22Rv1 (cell line): ENCODE data around the gene MMP24.

ENCODE experiments used
- H3K27ac ChIP-seq: fragments of 450-650 bp; 2 replicates; pipeline ENCODE4 v1.5.1; 2017
- ZFX ChIP-seq: fragments of 450-650 bp; IDR thresholded peaks from 2 replicates; pipeline ENCODE4 v1.6.1; 2017; ENCODE audit warnings: antibody characterized with exemption, borderline replicate concordance
- TF ChIP-seq, protein P1 (sequence below): fragments of 450-650 bp; IDR thresholded peaks from 2 replicates; pipeline ENCODE4 v1.5.1; 2017; ENCODE audit warnings: mild to moderate bottlenecking

MMP24 gene

DNA sequence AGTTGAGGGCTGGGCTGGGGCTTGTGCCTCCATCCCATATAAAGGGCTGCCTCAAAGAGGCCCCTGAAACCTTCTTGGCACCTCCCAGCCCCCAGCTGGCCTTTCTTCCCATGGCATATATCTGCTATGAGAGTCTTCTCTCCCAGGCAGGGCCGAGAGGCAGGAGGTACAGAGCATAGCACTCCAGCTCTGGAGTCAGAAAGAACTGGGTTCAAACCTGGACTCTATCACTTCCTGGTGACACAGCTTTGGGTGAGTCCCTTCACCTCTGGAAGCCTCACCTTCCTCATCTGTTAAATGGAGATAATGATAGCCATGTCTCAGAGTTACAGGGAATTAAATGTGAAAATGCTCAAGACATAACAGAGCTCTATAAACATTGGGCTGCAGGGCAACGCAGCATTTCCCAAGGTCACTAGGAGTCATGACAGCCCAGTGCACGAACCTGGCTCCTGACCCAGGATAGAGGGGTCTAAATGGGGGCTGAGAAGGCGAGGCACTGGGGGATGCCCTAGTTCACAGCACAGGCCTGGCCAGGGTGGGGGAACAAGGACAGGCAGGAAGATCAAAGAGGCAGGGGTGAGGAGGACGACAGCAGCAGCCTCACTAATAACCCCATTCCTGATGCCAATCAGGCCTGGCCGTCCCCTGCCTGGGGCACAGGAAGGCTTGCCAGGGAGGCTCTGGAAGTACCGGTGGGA is 63.8 kb downstream of the MMP24 start:
- H3K27ac ChIP-seq, result no peak overlapping the region
- TF ChIP-seq, protein P1, sequence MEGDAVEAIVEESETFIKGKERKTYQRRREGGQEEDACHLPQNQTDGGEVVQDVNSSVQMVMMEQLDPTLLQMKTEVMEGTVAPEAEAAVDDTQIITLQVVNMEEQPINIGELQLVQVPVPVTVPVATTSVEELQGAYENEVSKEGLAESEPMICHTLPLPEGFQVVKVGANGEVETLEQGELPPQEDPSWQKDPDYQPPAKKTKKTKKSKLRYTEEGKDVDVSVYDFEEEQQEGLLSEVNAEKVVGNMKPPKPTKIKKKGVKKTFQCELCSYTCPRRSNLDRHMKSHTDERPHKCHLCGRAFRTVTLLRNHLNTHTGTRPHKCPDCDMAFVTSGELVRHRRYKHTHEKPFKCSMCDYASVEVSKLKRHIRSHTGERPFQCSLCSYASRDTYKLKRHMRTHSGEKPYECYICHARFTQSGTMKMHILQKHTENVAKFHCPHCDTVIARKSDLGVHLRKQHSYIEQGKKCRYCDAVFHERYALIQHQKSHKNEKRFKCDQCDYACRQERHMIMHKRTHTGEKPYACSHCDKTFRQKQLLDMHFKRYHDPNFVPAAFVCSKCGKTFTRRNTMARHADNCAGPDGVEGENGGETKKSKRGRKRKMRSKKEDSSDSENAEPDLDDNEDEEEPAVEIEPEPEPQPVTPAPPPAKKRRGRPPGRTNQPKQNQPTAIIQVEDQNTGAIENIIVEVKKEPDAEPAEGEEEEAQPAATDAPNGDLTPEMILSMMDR, result no peak
- TF ChIP-seq ZFX, result no peak

DNA sequence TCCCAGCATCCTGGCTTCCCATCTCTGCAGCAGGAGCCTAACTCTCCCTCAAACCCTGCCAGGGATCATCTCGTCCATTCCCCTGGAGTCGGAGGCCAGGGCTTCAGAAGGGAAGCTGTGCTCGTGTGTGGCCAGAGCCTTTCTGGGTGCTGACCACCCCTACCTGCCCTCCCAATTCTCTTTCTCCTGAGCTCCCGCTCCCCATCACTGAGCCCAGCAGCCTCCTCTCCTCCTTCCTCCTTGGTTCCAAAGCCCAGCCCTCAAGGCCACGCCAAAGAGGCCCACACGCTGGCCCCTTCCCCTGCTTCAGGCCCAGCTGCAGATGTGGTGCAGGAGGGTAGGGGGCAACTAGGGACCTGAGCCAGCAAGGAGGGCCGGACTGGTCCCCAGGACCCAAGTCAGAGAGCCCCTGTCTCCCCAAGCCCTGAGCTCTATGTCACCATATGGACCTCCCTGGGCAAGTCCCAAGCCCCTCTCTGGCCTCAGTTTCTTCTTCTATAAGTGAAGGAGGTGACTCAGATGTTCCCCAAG is 64.5 kb downstream of the MMP24 start:
- TF ChIP-seq, protein P1, result no peak
- no peak for TF ChIP-seq ZFX

DNA sequence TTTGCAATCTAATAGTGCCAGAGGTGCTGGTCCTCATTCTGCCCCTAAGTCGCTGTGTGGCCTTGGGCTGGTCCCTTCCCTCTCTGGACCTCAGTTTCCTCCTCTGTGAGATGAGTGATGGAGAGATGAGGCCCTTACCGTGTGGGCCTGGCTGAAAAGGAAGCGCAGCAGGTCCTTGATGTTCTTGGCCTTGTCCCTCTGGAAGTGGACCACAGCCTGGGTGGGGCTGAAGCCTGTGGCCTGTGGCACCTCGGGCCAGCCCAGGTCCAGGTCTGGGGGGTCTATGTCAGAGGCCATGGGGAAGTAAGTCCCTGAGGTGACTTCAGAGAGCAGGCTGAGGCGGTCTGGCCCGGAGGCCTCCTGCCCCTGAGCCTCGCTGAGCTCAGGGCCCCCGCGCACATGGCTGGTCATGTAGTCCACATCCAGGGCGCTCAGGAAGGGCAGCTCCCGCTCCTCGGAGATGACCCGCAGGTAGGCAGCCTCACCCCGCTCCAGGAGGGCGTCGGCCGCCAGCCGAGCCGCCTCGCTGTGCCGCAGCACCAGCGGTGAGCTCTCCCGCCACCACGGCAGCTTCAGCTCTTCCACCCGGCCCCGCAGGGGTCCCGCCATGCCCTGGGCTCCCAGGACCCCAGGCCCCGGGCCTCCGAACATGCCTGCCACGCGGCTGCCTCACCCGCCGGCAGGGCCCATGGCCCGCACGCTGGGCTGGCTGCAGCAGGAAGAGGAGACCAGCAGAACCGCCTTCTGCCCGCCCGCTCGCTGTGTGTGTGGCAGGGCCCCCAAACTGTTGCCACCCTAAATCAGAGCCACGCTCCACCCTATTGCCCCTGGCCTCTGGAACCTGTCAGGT is 65.4 kb downstream of the MMP24 start, which contains the start of gene FAM83C:
TSS of gene FAM83C (minus strand) at position 772 of the 850 bp plus-strand sequence. CDS start at position 651, 121 bp downstream.
- TF ChIP-seq, protein P1, result no peak
- TF ChIP-seq ZFX, result no peak
- H3K27ac ChIP-seq, result no peak within 1 kb of the TSS

More for the DNA sequence above, 64.5 kb downstream of the MMP24 start:
- H3K27ac ChIP-seq, result no peak overlapping the region

DNA sequence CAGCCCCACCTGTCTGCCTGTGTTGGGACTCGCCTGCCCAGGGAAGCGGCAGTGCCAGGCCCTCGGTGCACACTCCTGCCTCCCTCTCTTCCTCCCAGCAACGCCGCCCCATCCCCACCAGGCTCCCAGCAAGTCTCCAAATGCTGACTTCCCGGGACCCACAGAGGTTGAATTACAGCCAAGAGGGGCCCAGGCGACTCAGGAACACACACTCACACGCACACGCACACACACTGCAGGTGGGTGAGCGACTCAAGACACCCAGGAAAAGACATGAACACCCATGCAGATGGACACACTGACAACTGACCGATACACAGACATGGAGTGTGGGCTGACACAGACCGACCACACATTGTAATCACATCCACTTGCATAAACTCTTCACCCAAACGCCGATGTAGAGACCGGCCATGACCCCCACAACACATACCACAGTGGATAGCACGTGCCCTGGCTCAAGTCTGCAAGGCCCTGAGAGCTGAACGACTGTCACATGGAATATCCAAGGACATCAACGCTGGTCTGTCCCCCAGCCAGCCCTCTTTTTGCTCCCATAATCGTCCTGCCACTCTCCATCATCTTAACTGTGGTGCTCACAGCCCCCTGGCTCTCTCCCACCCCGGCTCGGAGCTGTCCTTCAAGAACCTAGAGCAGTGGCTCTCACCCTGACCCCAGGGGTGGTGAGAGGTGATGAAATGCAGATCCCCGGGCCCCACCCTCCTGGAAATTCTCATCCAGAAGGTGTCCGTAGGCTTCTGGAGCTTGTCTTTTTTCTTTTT is 66.2 kb downstream of the MMP24 start:
- no peak overlapping the region for H3K27ac ChIP-seq
- TF ChIP-seq, protein P1, result no peak
- no peak for TF ChIP-seq ZFX

DNA sequence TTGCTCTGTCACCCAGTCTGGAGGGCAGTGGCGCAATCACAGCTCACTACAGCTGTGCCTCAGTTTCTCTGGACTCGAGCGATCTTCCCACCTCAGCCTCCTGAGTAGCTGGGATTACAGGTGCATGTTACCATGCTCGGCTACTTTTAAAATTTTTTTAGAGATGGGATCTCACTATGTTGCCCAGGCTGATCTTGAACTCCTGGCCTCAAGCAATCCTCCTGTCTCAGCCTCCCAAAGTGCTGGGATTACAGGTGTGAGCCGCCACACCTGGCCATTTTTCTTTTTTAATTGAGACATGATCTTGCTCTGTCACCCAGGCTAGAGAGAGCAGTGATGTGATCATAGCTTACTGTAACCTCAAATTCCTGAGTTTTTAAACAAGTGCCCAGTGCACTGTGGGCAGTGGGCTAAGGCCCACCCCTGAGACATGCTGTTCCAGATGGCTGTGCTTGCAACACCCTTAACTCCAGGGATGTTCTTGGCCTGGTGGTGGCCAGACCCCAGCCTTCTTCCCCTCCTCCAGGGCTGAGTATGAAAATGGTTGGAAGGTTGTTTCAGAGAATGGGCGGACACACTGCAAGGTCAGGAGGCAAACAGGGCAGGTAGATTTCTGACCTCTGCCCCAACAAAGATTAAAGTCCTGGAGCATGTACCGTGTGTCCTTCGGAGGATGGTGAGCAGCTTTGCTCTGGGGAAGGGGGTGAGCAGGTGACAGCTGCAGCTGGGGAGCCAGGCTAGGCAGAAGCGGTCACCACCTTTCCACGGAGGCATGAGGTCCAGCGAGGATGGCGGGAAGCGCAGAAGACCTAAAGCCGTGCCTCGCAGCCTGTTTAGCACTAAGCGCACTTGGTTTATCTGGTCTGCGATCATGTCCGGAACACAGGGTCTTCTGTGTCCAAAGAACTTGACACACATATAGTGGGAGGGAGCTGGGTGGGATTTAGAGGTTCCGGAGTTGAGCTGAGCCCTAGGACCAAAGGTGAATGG is 67.1 kb downstream of the MMP24 start:
- TF ChIP-seq, protein P1, result no peak
- TF ChIP-seq ZFX, result no peak

DNA sequence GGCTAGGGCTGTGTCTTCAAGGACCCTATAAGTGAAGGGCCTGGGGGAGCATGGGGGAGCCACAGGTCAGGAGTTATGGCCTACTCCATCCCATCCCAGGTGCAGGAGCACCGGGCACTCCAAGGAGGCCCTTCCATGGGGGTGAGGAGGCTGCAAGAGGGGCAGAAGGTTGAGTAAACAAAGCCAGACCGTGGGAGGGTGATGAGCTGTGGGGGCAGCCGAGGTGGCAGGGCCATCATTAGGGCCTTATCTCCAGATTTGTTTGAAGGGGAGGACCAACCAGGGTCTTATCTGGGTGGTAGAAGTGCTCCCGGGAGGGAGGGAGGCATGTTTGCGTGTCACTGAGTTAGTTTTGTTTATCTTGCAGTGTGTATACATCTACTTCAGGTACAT is 67.8 kb downstream of the MMP24 start:
- H3K27ac ChIP-seq, result no peak overlapping the region
- TF ChIP-seq, protein P1, result no peak
- TF ChIP-seq ZFX, result no peak

More for the DNA sequence above, 67.1 kb downstream of the MMP24 start:
- H3K27ac ChIP-seq, result no peak overlapping the region
